22Rv1 (cell line): Measurements from ENCODE around the gene CEP295NL.

Experiments used
- CTCF ChIP-seq: fragments of 450-650 bp; IDR thresholded peaks from 2 replicates; pipeline ENCODE4 v1.5.1; 2017; ENCODE audit warnings: mild to moderate bottlenecking
- ZFX ChIP-seq: fragments of 450-650 bp; IDR thresholded peaks from 2 replicates; pipeline ENCODE4 v1.6.1; 2017; ENCODE audit warnings: antibody characterized with exemption, borderline replicate concordance

DNA sequence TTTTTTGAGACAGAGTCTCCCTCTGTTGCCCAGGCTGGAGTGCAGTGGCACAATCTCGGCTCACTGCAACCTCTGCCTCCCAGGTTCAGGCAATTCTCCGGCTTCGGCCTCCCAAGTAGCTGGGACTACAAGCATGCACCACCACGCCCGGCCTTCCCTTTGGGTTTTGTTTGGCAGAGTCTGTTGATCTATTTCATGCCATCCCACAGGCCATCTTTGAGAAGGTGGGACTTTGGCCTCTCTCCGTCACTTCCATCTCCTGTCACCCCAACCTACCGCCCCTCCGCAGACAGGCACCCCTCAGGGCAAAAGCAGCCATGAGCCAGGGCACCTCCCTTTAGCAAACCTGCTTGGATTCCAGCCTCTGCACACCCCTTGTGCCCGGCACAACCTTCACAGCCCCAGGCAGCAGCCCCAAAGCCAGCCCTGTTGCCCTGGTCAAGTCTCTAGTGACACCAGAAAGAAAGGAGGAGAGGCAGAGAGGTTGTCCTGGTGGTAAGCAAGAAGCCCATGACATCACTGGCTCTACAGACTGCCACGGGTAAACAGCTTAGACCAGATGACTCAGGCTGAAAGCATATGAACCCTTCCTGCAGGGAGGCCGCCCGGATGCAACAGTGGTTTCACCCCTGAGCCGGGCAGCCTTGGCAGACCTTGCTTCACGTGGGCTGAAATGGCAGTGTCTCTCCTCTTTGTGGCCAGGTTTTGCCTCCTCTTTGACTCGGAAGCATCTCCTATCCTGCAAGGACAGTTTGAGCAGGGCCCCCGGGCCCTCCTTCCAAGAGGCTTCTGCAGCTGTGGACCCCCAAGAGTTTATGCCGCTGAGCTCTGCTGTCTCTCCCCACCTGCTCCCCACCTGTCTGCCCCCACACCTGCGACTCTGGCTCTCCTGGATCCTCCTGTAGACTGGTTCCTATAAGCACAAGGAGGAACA is 30.3 kb upstream of the CEP295NL start:
- TF ChIP-seq CTCF, result no peak
- TF ChIP-seq ZFX, result no peak
